Stimulated activated CD8-positive, alpha-beta memory T cell treated with anti-CD3 and anti-CD28 coated beads, Interleukin-7, amount 100 ng/mL, for 4 hours (primary cell): ENCODE data around the gene SLC2A4.
A peak's percentile ranks its signal among the peaks of the same experiment; 100 is the strongest.
"Not testable (repeated sequence)": the region's sequence is repeated elsewhere in the genome, so short reads cannot be mapped to it uniquely, and the experiment has no call there.

ENCODE experiments used
- DNase-seq, 2 donors: peaks; one replicate each; pipeline ENCODE4 v3.0.0-alpha.2; 2020; ENCODE audit warnings: low read depth in 2 of 2

Gene SLC2A4

DNA sequence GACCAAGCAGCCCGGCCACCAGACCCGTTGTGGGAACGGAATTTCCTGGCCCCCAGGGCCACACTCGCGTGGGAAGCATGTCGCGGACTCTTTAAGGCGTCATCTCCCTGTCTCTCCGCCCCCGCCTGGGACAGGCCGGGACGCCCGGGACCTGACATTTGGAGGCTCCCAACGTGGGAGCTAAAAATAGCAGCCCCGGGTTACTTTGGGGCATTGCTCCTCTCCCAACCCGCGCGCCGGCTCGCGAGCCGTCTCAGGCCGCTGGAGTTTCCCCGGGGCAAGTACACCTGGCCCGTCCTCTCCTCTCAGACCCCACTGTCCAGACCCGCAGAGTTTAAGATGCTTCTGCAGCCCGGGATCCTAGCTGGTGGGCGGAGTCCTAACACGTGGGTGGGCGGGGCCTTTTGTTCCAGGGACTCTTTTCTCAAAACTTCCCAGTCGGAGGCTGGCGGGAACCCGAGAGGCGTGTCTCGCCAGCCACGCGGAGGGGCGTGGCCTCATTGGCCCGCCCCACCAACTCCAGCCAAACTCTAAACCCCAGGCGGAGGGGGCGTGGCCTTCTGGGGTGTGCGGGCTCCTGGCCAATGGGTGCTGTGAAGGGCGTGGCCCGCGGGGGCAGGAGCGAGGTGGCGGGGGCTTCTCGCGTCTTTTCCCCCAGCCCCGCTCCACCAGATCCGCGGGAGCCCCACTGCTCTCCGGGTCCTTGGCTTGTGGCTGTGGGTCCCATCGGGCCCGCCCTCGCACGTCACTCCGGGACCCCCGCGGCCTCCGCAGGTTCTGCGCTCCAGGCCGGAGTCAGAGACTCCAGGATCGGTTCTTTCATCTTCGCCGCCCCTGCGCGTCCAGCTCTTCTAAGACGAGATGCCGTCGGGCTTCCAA, at the start of gene SLC2A4:
SLC2A4 (plus strand) TSS at position 645 of the 879 bp plus-strand sequence; CDS start at position 862, 217 bp downstream.
- peak; percentile 76 to 83 for DNase-seq

DNA sequence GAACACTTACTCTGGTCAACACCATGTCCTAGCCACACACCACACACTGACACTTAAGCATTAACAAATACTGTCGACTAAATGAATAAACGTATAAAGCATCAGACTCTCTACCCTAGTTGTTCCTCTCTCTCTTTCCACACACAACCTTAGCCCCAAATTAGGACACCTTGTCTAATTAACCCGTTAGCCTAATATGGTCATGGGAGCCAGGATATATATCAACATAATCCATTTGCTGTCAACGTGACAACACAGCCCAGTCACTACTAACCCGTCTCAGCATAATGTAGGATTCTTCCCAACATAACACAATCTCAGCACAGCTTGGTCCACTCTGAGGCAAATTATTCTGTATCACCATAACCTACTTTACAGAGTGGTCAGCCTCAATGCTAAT, 49.4 kb upstream of the SLC2A4 start:
- no peak for DNase-seq

DNA sequence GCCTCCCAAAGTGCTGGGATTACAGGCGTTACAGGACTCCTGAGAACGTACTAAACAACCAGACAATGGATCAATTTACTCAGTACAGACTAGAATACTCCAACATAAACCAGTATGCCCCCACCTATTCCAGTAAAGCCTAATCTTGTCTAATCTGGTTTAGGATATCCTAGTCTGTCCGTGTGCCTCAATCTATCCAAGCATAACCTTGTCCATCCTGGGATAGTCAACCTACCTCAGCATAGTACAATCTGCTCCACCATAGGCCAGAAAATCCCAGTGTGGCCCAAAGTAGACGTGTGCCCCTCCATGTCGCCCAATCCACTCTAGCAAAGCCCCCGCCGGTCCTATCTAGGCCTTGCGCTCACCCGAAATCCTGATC, 47.8 kb upstream of the SLC2A4 start:
- DNase-seq: no peak

DNA sequence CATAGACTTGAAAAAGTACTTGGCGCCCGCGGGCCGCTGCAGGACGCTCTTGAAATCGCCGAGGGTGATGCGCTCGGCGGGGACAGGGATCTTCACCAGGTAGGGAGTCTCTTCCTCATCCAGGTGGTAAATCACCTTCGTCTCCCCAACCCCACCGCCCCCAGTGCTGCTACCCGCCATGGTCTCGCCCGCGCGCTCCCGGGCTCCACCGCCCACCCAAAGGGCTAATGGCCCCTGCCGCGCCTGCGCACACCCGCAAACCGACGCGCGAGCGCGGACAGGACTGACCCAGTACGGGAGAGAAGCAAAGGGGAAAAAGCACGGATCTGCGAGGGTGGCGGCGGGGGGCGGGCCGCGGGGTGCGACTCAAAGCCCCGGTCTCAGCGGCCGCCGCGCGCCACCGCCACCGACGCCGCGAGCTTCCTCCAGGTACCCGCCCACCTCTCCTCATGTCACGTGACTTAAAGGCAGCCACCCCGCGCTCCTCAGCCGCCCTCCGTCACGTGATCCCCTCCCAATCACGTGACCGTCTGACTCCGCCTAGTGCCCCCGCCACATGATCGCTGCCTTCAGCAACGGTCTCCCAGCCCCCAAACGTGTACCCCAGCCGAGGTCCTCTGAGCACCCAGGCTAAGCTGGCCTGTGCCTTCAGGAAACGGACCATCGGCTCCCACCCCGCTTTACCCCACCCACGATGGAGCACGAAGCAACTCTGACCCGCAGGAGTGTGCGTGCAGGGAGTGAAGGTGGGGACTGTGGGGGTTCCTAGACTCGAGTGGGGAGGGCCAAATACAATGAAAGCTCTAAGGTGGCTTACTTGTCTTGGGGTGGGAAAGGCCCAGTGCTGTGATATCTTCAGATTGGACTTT, 47.2 kb upstream of the SLC2A4 start, which contains the start of gene DVL2:
DVL2 (minus strand) TSS at position 435 of the 869 bp plus-strand sequence; CDS start at position 180, 255 bp downstream.
- DNase-seq: peak; percentile 93 to 94

DNA sequence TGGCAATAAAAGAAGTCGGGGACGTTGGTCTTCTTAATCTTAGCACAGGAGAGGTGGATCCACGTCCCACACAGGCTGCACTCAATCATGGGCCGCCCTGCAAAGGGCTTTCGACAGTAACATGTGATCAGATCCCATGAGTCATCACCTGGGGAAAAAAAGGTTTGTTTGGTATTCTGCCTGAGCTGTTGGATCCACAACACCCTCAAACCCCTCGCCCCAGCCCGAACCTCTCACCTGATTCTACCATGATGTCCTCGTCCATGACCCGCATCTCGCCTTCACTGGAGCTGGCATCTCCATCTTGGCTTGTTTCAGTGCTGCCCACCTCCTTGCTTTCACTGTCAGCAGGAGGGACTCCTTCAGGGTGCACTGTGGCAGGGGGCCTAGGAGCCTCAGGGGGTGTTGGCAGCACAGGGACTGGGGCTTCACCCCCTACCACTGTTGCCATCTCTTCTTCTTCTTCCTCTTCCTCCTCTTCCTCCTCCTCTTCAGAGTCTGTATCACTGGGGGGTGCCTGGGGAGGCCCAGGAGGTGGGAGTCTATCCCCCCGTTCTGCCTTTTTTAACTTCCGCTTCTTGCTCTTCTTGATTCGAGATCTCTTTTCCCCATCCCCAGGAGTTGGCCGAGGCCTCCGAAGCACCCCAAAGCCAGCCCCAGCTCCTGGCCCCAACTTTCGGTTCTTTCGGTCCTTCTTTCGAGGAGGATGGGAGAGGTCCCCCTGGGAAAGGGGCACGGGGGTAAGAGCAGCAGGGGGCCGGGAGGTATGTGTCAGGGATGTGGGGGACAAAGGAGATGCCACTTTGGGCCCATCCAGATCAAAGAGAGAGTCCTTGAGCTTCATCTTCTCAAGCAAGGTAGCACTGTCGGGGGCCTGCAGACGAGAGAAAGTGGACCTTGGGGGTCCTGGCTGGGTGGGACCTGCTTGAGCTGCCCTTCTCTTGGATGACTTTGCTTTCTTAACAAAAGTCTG, 45.5 kb upstream of the SLC2A4 start:
- no peak for DNase-seq

DNA sequence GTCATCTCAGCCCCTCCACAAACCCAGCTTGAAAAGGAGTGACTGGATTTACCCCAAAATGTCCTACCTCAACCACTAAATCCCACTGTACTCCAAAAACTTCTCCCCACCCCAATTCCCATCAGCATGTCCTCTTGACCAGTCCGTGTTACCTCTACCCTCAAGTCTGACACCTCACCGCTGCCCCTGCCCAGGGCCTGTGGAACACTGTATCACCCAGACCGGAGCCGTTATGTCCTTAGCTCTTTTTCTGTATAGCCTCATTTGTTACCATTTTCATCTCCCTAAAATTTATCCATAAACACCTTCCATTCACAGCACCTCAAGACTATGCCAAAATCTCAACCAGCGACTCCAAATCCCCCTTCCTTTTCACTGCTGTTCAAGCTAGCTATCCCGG, 44.7 kb upstream of the SLC2A4 start:
- no peak for DNase-seq

DNA sequence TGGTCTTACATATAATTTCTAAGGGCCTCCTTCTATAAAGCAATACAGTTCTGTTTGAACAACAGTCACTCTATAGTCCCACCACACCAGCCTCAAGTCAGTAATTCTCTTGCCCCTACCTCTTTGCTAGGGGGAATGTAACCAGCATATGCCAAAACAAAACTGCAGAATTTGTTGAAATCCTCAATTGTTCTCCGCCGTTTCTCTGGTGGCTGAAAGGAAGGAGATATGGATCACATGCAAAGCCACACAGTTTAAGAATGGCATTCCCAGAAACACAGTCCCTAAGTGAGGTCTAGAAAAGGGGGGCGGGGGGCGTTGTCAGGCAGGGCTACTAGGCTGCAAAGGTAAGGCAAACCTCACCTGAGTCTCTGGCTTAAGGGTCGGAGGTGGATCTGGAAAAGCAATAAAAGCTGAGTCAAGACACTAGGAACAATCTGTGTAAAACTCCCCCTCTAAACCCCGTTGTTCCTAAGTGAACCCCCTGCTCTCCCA, 44.2 kb upstream of the SLC2A4 start:
- DNase-seq: no peak

DNA sequence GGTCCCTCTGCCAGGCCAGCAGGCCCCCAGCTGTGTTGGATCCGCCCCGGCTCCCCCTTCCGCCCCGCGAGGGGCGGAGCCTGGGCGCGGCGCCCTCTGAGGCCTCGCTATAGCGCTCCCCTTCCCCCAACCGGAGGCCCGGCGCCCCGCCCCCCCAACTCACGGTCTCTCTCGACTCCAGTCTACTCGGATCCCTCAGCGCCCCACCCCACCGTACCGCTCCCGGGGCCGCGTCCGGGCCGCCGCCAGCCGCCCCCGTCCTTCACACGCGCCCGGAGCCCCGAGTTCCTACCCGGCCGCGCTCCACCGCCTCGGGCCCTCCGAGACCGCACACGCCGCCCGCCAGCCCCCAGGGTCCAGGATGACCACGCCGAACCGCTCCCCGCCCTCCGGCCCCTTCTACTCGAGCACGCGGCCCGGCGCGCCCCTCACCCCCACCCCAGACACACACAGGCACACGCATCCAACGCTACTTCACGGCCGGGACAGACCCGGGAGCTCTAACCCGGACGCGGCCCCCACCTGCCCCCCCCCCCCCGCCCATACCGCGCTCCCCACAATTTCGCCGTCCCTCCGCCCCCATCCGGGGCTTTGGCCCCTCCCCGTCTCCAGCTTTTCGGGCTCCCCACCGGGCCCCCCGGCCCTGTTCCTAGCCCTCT, 43.6 kb upstream of the SLC2A4 start:
- DNase-seq: peak; percentile 80 to 87

DNA sequence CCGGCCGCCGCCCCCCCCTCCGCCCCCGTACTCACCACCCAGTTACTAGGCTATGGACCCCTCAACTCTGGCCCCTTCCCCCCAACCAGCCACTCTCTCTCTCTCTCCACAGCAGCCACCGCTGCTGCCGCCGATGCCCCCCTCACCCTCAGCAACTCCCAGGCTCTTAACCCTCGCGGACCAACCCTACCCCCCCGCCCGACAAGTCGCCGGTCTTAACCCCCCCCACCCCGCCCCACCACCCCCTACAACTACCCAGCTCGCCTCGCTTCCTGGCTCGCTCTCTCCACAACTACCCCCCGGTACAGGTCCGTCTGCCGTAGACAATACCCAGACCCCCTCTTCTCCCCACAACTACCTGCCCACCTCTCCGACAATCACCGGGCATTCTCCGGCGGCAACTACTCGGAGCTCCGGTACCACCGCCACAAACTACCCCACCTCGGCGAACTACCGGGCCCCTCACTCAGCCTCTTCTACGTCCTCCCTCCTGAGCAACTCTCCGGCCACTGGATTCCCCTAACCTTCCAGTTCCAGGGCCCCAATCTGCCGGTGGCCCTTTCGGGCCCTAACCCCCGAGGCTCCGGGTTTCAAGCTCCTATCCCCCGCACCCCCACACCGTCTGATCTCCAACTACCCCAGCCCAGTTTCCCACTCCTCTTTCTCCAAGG, 43.0 kb upstream of the SLC2A4 start:
- no peak for DNase-seq

DNA sequence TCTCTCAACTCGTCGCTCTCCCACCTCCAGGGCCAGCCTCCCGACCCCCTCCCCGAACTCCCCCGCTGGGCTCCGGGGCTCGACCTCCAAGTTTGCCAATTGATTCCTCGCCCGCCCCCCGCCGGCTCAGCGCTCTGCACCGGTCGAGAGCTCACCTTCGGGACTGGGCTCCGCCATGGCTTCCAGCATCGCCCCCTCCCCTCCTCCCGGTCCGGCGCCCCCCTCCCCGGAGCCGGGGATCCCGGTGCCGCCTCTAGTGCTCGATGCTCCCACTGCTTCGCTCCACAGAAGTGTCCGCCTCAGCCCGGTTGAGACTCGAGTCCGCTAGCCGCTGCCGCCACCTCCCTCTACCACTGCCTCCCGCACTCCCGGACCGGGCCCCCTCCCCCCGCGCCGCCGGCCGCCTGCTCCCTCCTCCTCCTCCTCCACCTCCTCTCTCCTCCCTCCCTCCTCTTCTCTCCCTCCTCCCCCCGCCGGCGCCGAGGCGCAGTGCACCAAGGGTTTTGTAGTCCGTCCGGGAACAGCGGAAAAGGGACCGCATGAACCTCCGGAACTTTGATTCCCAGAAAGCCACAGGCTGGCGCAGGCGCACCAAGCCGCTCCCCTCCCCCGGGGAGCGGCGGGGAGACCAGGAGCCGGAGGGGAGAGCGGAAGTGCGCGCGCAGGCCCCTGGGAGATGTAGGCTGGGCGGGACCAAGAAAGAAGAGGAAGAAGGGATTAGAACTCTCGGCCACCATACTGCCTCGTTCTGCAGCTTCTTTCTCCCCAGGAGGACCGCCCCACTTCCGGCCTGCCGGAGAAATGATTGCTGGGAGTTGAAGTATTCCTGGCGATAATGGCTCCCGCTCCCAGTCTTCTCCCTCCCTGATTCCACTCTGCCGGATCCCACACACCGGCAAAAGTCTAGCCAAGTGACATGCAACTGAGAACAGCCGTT, 42.2 kb upstream of the SLC2A4 start, which contains the start of gene PHF23:
PHF23 (minus strand) TSS at position 367 of the 937 bp plus-strand sequence; CDS start at position 189, 178 bp downstream.
- DNase-seq: peak; percentile 97 to 98

DNA sequence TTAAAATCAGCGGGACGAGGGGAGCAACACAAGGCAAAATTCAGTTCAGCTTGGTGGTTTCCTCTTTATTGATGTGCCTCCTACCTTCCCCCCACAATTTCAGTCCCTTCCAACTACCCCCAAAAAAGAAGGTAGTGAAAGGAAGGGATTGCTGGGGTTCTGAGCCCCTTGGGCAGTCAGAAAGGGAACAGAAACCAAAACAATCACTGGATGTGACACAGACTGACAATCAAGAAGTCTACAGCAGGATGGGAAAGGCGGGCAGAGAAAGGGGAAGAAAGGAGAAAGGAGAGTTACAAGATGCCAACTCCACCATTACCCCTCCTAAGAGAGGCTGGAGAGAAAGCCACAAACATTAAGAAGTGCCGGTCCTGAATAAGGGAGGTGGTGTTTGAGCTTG, 41.1 kb upstream of the SLC2A4 start:
- no peak for DNase-seq

DNA sequence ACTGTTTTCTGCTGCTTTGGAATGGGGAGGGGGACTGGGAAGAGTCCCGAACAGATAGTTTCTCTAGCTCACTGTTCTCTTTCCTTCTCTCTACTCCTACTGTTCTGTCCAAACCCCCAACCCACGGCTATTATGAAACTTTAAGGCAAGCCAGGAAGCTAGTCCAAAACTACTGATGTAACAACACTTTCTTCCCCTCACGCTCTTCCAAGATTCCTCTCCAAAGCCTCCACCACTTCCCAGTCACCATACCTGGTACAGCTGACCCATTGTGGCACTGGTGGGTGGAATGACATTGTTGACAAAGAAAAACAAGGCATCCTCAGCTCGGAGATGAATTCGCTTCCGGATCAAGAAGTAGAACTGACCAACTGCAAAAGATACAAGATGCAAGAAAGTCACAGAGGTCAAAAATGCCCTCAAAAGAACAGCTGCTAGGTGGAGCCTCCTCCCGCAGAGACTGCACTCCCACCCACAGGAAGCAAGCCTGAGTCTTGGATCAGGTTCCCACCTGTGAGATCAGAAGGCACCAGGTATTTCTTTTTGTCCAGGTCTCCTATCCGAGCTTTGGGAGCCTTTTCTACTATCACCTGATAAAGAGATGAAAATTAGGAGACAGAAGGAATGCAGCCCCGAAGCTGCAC, 40.3 kb upstream of the SLC2A4 start:
- DNase-seq: no peak

DNA sequence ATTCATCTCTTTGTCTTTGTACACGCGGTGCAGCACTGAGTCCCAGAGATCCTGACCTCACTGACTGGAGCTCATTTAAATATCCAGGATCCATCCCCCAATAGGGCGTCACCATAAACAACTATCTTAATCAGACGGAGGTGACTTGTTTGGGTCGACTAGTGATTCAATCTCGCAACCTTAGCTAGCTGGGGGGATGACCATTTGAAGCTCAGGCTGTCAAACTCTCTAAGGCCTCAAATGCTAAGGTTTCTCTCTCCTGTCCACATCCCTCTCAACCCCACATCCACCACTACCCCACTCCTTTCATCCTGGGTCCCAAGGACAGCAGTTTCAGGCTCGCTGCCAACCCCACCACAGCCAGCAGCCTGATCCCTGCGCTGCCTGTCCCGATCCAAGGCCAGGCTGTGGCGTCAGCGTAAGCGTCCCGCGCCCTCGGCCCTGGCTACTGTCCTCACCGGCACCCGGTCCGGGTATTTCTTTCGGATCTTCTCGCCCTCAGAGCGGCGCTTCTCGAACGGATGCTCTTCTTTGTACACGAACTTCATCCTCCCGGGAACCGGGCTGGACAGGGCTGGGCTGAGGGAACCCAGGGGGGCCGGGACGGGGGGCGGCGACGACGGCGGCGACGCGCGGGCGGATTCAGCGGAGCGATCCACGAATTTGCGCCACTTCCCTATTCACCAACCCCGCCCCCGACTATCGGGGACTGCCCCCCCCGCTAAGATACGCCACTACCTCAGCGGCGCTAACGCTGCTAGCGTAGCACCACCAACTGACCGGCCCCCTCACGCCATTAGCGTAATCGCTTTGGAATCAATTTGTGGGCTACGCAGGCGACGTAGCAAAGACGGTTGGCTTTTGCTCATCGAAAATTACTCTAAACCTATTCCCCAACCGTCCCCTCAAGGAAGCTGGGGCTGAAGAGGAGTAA, 39.5 kb upstream of the SLC2A4 start, which contains the start of gene GABARAP:
GABARAP (minus strand) TSS at position 667 of the 934 bp plus-strand sequence; CDS start at position 548, 119 bp downstream.
- peak; percentile 89 for DNase-seq

DNA sequence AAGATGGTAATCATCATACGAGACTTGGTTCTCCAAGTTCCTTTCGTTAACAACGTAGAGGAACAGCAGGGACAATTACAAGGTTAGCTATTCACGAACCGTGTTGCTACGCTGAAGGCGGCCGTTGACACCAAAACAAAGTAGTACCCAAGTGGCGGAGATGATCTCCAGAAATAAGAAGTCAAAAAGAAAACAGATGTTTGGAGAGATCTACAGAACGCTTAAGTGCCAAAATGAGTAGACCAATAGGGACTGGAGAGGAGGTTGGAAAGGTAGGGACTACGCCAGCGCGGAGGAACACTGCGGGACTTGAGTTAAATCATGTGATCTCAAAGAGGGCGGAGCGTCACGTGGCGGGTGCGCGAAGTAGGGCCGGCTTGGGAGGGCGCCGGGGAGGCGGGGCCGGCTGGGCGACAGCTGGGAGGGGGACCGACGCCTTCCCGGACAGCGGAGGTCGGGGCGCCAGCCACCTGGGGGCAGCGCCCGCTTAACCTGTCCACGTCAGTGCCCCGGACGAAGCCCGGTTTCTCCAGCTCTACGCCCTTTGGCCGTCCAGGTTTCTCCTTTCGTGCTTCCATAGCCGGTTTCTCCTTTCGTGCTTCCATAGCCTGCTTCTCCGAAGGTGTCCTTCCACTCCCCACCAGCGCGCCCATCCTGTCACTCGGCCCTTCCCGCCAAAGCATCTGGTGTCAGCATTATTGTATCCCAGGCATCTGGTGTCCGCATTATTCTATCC, 38.6 kb upstream of the SLC2A4 start:
- DNase-seq: peak; percentile 89 to 91

DNA sequence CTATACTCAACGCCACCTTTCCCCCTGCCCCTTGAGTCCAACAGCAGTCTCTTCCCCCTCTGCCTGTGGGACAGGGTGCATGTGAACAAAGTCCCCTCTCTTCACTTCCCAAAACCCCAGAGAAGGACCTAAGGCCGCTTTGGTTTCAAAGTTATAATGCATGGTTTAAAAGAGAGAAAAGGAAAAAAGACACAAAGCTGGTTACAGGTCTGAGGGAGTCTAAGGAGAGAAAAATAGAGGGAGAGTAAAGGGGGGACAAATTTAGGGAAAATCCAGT, 38.1 kb upstream of the SLC2A4 start:
- no peak for DNase-seq

DNA sequence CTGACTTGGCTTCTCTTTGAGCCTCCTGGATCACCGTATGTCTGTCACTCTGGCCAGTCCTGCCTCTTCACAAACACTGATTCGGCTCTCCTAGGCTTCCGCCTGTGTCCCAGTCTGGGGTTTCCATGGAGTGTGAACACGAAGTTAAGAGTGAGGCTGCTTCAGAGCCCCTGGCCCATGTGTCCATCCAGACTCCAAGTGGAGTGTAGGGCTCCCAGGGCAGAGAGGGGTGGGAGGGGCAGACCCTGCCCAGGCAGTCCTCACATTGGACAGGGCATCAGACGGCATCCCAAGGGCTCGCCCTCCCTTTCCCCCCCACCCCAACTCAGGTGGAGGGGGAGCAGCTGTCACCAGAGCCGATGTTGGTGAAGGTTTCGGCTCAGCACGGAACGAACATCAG, 37.7 kb upstream of the SLC2A4 start:
- DNase-seq: not testable (repeated sequence)

DNA sequence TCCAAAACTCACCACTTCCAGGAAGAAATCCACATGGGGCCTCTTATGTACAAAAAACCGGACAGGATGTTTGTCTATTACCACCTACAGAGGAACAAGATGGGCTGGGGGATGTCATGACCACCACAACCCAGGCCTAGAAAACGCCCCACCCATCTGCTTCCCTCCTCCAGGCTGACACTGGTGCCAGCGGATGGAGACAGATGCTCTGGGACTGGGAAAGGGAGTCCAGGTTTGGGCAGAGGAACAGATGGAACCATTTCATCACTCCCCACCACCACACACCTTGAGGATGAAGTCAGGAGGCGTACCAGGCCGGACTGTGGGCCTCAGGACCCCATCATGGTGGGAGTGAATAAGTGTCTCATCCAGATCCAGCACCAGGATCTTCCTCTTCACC, 34.7 kb upstream of the SLC2A4 start:
- no peak for DNase-seq
